ELF-1 (cell line): Measurements from ENCODE around the gene MMP12.
A peak's percentile ranks its signal among the peaks of the same experiment; 100 is the strongest.

Experiments used
- DNase-seq: peaks from one replicate; pipeline ENCODE4 v3.0.0-alpha.2; 2016; ENCODE audit warnings: low read depth, low spot score

MMP12 gene

DNA sequence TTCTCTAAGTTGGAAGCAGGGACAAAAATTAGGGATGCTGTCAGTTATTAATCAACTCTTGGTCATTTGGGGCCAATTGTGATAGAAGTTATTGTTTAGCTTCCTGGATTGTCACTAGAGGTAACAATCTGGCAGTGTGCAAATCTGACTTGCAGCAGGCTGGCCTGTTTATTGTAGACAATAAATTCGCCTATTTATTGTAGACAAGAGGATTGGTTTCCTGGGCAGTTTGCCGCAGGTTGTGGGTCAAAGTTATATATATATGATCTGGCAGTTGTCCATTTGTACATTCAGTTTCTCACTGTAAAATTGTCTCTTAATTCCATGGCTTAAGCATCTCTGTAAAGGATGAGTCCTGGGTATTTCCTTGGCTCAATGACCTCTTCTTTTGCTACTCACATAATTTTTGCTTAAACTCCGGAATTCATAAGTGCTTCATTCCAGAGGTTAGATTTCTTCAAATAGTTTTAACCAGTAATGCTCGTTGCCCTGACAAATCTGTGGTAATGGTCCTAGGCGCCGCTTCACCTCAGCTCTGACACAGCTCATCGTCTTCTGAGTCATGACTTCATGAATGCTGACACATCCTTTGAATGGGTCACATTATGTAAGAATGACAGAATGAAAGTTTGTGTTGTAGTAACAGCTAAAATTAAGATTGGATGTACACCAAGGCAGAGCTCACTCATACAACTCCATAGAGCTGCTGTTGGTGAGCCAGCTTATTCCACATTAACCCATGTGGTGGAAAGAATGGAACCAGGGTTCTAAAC is 23.6 kb downstream of the MMP12 start:
- no peak for DNase-seq

DNA sequence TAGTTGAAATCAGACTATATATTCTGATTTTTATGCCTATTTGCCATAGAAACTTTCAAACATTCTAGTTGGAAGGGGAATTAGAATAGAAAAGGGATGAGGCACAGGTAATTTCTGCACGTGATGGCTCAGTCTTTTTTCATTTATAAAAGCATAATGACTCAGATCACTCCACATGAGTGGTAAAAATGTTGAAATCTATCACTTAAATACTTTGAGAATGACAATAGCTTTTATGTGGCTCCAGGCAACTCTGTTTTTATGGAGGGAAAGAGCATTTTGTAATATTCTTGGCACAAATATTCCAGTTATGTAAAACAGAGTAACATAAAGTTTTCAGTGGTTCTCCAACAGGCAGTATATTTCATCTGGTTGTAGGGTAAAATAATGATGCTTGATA is 25.5 kb downstream of the MMP12 start:
- DNase-seq: no peak

- no peak for DNase-seq
These were observed 28.5 kb downstream of the MMP12 start for GRCh38 chr11:102846292-102846691.

DNA sequence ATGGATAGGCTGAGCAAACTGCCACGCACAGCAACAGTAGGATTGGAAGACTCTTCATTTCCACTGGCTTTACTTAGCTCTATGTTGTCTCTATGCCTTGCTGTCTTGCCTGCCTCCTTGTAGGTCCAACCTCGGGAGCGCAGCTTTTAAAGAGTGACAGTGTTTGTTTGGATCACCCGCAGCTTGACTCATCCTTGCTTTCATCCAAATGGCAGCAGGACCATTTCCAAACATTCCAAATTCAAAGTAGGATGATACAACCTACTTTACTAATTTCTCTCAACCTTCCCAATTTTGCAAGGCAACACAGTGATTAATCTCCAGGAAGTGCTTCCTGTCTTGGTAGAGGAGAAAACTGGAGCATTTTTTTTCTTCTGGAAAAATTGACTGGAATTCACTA is 31.3 kb downstream of the MMP12 start, which contains the start of gene MMP3:
Gene MMP3, minus strand, starts transcription at position 121 of the 400 bp plus-strand sequence. Its CDS starts 63 bp downstream, at position 58.
- no peak for DNase-seq

DNA sequence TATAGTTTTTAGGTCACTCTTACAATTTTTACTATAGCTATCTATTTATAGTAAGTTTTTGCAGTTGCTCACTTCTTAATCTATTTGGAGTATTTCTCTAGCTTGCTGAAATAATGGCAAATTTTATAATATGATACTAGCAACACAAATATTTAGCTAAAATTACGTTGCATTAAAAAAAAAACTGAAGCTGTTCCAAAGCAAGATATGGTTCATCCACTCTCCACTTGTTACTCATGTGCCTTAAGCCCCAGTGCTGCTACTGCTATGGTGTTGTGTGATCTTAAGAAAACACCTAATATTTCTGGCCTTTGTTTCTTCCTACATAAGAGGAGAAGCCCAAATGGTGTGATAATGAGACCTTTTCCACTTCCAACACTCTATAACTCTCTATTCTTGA is 31.9 kb downstream of the MMP12 start:
- DNase-seq: no peak

DNA sequence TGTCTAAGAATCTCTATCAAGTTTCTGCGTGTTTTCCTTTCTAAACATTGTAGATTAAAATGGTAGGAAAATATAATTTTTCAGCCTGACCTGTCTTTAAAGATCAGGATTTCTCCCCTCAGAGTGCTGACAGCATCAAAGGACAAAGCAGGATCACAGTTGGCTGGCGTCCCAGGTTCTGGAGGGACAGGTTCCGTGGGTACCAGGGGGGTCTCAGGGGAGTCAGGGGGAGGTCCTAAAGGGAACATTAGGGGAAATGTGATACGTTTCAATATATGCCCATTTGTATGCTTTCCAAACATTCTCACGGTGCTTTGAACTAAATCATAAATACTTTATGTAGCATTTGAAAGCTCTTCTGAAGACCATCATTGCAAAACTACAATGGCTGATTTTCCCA is 34.8 kb downstream of the MMP12 start:
- DNase-seq: no peak

DNA sequence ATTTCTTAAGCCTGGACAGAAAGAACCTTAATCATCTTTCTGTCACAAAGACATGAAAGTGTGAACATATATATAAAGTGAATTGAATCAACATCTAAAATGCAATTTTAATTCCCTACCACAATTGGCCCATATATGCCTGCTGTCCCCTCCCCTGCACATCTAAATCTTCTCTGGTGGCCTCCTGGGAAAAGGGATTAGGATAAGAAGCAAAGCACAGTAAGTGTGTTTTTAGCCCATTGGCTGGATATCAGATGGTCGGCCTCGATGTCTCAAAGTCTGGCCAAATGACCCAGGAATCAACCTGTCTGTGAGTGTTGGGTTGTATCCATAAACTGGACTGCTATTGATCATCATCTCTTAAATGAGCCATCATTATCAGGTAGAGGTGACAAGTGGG is 37.1 kb downstream of the MMP12 start:
- DNase-seq: no peak

- no peak for DNase-seq
These were observed 37.6 kb downstream of the MMP12 start for GRCh38 chr11:102837156-102837555.

GRCh38 chr11:102836290-102836875 is 38.4 kb downstream of the MMP12 start:
- DNase-seq: no peak

DNA sequence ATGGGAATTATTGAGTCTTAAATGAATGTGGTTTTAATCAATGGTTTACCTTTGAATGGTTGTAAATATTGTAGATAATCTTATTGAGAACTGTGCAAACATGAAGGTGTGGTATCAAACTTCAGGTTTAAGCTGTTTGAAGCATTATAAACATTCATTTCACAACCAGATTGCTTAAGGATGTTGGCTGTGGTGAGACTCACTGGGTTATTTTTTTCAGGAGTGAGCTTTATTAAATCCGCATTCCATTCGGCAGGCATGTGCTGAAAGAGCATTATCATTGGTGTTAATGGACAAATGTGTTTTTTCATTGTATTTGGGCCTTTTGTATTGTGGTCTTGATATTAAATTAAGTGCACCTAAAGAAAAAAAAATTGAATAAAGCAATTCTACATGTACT is 41.1 kb downstream of the MMP12 start:
- DNase-seq: no peak

GRCh38 chr11:102832612-102833011 is 42.2 kb downstream of the MMP12 start:
- no peak for DNase-seq

GRCh38 chr11:102831489-102832440 is 43.0 kb downstream of the MMP12 start:
- DNase-seq: peak; percentile 72

GRCh38 chr11:102831128-102831488 is 43.7 kb downstream of the MMP12 start:
- no peak for DNase-seq

DNA sequence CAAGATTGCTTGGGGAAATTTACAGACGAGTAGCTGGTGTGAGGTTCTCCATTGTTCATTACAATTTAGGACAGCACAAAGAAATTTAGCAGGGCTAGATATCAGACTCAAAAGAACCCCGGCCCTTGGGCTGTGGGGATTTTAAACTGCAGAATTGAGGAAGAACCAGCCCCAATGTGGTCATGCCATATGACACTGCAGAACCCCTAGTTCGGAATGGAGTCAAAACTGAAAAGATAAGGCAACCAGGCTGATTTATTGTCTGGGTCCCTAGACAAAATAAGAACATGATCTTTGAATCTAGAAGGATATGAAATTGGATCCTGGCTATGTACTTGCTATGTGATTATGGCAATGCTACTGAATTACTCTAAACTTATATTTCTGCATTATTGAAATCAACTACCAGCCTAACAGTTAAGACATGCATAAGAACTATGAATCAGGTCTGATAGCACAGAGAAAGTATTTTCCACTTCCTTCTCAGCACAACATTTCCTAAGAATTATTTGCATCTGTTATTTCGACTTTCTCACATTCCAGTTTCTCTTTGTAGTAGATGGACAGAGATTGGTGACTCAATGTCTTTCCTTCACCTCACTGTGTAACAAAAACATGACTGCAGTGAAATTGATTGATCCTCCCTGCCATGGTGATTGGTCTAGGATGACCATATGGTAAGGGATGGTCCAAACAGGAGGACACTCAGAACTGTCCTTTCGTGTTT is 44.6 kb downstream of the MMP12 start:
- no peak for DNase-seq

- DNase-seq: no peak
These were observed 45.3 kb downstream of the MMP12 start for GRCh38 chr11:102829316-102830000.

- no peak for DNase-seq
These were observed 50.2 kb downstream of the MMP12 start for GRCh38 chr11:102824556-102824955.

GRCh38 chr11:102819491-102819890 is 55.3 kb downstream of the MMP12 start:
- DNase-seq: no peak

GRCh38 chr11:102813484-102813883 is 61.3 kb downstream of the MMP12 start:
- no peak for DNase-seq
